Measurements from ENCODE around the gene OR2S2.
"Not testable (repeated sequence)": the region's sequence is repeated elsewhere in the genome, so short reads cannot be mapped to it uniquely, and the experiment has no call there.

Gene OR2S2

DNA sequence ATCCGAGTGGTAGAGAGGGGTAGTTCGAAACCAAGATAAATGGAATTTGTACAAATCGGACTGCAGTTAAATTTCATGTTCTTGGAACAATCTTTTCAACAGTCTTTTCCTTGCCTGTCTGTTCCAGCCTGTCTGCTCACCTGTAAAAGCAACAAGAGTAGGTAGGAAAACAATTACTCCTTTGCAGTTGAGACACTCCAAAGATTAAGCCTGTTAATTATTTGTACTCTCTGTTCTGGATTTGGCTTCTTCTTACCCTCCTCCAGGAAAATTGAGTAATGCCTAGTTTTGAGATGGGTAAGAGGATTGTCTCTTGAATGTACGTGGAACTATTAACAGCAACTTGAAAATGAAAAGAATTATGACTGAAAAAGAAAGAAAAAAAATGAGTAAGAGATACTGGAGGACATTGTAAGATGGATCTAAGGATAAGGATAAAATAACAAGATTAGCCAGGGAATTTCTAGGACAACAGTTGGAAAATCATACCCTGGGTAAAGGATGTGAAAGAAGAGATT is 24.3 kb downstream of the OR2S2 start:
- no peak for DNase-seq

DNA sequence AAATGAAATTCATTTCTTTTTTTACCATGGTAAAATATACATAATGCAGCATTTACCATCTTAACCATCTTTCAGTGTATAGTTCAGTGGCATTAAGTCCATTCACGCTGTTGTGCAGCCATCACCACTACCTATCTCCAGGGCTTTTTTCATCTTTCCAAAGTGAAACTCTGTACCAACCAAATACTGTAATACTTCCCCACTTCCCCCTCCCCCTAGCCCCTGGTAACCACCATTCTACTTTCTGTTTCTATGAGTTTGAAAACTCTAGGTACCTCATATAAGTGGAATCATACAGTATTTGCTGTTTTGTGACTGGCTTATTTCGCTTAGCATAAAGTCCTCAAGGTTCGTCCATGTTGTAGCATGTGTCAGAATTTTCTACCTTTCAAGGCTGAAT is 25.2 kb downstream of the OR2S2 start:
- DNase-seq, result no peak

DNA sequence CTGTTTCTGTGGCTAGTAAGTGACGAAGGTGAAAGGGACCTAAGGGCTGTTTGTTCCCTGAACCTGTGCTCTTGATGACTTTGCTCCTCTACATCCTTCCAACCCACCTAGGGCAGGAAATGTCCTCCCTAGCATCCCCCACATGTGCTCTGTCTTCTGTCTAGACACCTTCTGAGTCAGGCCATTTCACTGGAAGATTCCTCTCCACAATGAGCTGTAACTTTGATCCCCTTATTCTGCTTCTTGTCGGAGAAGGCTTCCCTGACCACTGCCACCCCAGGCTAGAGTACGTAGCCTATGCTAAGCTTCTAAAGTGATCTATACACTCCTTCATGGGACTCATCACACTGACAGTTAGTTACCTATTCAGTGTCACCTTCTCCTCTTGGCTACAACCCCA is 27.0 kb downstream of the OR2S2 start:
- DNase-seq, result no peak

DNA sequence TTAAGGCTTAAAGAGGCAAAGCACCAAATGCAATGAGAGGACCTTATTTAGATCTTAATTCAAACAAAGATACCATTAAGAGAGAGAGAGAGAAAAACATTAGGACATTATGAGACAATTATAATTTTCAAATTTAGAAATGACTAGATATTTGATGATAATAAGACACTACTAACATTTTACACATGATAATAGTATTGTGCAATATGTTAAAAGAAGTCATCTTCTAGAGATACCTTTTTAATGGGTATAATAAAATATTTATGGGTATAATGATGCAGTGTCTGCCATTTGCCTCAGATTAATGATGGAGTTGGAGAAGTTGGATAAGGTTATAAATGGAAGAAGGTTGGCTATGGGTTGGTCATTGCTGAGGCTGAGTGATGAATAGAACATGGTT is 27.4 kb downstream of the OR2S2 start:
- DNase-seq, result no peak

DNA sequence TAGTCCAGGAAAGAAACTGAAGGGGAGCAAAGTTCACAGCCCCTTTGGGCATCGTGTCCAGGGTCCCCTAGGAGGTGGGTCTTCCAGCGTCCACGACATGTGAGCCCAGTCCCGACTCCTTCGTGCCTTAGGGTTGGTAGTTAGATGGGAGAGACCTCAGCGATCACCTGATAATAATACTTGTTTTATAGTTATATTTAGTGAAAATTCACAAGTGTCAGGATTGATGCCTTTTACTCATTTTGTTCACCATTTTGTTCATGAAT is 28.6 kb downstream of the OR2S2 start:
- DNase-seq, result no peak

DNA sequence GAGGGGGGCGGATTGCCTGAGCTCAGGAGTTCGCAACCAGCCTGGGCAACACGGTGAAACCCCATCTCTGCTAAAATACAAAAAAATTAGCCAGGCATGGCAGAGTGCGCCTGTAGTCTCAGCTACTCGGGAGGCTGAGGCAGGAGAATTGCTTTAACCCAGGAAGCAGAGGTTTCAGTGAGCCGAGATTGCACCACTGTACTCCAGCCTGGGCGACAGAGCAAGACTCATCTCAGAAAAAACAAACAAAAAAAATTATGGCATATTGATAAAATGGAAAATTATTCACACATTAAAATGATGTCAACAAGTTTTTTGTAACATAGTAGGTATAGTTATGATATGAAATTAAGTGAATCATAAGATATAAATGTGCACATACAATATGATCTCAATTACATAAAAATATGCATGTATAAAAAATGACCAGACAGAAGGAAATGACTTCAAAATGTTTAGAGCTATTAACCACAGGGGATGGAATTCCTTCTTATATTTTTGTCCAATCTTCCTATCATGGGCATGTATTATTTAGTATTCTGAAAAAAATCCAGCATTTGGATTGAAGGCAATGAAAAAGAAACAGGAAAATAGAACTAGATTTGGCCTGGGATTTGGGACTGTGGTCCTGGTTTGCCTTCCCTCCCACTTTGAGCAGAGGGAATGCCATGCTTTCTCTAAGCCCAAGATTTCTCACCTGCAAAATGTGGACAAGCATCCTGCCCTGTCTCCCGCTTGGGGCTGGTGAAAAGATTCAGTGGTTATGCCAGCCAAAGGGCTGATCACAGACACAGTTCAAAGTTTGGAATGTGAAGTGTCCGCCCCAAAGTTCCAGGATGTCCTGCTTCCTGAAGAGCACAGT is 29.1 kb downstream of the OR2S2 start:
- no peak for DNase-seq

DNA sequence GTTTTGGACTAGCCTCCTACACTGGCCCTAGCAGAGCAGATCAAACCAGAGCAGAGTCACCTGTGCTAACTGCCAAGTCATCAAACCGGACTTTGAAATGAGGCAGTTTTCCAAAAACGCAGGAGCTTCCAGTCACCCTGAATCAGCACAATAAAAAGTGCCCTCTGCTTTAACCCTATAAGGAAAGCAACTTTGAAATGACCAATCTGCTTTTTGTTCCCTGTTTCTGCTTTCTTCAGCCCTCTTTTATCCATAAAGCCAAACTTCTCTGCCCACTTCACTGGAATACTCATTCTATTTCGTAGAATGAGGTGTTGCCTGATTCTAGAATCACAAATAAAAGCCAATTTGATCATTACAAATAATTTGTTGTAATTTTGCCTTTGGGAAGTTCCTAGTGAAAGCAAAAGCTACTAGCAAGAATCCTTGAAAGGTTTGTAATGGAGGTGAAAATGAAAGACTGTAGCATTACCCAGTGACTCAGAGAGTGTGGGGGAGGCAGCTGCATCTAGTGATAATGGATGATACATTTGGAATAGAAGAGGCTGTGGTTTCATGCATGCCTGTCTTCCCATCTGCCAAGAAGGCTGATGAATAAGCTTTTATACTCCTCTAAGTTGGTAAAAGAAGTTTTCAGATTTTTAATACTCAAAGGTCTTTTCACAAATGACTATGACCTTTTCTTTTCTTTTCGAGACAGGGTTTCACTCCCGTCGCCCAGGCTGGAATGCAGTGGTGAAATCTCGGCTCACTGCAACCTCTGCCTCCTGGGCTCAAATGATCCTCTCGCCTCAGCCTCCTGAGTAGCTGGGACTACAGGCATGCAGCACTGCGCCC is 33.8 kb downstream of the OR2S2 start:
- no peak for DNase-seq

DNA sequence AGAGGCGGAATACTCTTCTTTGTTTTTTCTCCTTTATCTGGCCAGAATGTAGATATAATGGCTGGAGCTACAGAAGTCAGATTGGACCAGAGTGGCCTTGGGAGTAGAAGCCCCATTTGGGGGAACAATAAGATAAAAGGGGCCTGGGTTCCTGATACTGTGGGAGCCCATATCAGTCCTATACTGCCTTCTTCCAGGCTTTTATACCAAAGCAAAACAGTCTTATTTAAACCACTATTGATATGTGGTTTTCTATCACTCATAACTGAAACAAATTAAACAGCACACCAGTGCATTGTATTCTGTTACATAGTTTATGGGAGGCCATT is 34.4 kb downstream of the OR2S2 start:
- DNase-seq, result no peak

DNA sequence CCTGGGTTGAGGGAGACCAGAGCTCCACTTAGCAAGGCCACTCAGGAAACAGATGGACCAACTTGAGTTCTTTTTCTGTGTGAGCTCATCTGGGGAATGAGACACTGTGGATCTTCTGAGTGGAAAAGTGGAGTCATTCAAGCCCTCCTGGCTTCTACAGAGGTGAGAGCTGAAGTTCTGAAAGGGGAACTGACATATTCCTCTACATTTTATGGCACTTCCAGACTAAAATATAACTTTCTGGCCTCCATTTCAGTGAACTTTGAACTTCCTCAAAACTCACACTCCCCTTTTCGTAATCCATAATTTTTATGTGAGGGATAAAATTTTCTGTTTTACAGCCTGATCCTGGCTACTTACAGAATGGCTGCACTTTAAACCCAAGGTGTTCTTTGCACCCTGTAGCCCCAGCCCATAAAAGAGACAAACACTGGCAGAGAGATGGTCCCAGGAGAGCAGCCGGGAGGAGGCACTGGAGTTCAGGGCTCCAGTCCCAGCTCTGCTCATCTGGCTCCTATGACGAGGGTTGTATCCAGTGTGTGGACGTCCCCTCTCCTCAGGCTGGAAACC is 37.8 kb downstream of the OR2S2 start:
- DNase-seq, result no peak

DNA sequence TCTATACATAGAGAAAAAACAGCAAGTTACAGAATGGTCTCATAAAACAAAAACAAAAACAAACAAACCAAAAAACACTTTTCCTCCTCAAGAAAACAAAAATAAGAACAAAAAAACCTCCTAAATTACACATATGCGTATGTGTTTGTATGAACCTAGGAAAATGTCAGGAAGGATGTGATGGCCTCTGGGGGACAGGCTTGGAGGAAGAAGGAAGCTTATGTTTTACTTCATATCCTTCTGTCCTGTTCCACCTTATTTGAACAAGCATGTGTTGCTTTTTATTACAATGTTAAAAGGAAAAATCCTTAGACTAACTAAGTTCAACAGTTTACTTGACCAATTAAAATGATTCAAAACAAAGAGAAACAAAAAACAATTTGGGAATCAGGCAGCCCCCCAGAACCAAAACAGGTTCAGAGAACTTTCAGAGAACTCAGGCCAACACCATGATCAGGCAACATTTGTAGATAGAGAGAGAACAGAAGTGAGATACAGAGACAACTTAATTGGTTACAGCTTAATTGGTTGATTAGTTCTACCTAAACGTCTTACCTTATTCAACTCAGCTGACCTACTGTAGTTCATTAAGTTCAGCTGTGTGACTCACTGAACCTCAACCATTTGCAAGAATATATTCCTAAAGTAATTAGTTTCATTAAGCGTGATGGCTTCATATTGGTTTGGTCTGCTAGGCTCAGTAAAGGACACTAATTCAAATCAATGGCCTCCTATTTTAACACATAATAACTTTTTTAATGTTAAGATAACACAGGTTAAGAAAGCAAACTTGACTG is 38.5 kb downstream of the OR2S2 start:
- no peak for DNase-seq

DNA sequence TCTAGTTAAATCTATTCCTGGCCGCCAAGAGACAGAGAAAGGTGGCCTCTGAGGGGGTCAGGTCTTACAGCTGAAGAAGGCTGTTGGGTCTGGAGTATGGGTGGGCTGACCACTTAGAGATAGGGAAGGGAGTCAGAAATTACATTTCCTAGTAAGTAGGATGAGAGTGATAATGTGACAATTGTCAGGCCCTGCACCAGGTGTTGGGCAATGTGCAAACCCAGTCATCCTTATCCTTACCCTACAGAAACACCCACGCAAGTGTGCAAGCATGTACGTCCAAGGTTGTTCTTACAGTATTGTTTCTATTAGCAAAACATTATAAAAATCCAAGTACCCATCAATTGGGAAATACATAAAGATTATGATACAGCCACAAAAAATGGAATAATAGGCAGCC is 39.2 kb downstream of the OR2S2 start:
- DNase-seq, result no peak

DNA sequence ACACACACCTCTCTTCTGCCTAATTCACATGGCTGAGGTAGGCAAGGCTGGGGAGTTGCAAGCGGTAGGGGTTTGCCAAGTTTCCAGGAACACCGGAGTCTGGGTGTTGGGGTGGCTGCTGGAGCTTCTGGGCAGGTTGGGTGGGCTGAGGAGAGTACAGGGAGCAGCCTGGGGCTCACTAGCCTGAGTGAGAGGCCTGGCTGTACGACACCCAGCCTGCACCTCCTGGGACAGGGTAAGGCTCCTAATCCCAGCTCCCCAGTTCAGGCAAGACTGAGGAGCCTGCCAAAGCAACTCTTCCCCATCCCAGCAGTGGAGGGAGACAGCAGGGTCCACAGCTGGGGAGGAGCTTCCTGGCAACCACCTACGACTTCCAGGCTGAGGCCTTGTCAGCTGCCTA is 40.7 kb downstream of the OR2S2 start:
- DNase-seq, result no peak

DNA sequence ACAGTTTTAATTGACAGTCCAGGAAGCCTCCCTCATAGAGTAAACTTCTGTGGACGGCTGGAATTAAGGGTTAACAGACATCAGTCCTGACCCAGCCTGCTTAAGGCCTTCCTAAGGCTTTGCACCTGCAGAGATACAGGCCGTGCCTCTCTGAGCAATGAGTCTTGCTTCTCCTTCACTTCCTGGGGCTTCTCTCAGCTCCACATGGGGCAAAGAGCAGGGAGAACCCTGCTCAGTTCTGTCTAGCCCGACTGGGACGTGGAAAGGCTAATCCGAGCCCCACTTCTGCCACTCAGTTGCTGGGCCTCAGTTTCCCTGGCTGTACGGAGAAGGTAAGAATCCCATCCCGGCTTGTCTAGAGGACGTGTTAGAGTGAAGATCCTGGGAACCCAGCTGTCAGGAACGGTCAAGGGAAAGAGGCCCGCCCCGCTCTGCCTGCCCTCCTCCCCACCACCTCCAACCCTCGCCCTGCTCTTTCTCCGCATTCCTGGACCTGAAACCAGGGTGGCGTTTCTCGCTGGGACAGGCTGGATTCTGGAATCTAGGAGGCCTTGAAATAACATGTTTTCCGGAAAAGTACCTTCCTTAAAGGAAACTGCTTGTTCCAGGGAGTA is 42.2 kb downstream of the OR2S2 start:
- no peak for DNase-seq

DNA sequence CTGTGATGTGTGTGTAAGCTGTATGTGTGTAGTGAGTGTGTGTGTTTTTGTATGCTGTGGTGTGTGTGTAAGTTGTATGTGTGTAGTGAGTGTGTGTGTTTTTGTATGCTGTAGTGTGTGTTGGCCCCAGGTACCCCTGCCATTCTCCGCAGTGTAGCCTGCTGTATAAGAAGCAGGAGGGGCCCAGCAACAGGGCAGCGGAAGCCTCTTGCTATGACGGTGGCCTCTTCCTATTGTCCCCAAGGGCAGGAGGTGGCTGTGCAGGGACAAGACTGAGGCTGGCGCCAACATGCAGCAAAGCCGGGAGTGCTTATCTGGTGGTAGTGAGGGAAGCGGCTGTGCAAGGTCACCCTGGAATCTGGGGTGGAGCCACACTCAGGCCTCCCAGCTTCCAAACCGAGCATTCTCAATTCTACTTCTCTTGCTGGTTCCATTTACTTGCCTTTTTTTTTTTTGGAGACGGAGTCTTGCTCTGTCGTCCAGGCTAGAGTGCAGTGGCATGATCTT is 43.6 kb downstream of the OR2S2 start:
- DNase-seq, result peak; percentile 75

DNA sequence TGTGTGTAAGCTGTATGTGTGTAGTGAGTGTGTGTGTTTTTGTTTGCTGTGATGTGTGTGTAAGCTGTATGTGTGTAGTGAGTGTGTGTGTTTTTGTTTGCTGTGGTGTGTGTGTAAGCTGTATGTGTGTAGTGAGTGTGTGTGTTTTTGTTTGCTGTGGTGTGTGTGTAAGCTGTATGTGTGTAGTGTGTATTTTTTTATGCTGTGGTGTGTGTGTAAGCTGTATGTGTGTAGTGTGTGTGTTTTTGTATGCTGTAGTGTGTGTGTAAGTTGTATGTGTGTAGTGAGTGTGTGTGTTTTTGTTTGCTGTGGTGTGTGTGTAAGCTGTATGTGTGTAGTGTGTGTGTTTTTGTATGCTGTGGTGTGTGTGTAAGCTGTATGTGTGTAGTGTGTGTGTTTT is 44.5 kb downstream of the OR2S2 start:
- not testable (repeated sequence) for DNase-seq

DNA sequence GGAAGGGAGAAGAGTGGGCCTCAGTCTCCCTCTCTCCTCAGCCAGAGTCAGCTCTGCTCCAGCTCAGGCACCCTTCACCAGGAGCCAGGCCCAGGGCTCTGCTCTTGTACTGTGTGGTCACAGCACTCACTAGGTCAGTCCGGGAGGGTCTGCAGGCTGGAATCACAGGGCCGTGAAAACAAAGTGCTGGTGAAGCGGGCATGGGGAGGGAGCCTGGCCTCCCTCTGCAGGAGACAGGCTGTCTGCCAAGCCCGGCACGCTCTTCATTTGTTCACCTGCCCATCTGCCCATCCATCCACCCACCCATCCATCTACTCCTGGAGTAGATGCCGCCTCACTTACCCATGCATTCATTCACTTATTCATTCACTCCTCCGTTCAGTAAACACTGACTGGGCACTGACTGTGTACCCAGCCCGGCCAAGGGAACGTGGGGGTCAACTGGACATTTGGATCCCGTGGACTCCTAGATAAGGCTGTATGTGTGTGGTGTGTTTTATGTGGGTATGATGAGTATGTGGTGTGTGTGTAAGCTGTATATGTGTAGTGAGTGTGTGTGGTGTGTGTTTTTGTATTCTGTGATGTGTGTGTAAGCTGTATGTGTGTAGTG is 45.1 kb downstream of the OR2S2 start:
- peak; percentile 30 for DNase-seq

DNA sequence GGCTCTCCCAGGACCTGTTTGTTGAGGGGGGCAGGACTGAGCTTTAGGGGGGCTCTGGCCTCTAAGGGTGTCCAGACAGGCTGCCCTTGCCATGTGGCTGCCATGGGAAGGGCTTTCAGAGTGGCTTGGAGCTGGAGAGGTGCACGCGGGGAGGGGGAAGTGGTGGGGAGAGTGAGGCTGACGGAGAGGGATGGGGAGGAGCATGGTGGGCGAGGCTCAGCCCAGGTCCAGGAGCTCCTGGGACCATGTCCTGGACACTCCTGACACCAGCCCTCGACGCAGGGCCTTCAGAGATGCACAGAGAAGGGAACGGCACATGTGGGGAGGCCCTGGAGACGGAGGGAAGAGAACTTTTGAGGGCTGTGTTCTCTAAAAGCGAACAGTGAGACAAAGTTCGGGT is 46.3 kb downstream of the OR2S2 start:
- no peak for DNase-seq

DNA sequence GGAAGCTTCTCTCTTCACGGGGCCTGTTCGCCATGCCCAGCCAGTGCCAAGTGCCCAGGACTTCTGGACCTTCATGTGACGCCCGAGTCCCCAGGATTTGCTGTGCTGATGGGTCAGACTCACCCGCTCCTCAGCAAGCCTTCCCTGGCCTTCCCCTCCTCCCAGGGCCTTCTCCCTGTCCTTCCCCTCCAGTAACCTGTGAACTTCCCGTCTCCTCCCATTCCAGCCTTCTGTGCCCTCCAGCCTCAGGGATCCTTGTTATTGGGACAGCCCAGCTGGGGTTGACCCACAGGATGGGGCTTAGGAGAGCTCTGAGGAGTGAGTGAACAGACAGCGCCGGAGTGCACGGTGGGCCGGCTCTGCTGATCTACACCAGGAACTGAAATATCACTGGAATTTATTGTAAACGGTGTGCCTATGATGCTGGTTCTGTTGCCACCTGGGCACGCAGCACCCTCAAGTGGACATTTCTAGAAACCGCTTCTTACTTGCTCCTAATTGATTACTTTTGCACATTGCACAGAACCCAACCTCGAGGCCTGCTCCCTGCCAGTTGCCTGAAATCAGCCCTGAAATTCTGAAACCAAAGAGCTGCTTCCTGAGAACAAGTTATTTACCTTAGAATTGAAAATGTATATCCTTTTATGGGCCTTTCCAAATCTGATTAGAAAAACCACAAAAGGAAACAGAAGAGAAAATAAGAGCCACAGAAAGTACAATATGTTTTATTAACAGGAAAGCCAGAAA is 47.2 kb downstream of the OR2S2 start:
- DNase-seq, result no peak

DNA sequence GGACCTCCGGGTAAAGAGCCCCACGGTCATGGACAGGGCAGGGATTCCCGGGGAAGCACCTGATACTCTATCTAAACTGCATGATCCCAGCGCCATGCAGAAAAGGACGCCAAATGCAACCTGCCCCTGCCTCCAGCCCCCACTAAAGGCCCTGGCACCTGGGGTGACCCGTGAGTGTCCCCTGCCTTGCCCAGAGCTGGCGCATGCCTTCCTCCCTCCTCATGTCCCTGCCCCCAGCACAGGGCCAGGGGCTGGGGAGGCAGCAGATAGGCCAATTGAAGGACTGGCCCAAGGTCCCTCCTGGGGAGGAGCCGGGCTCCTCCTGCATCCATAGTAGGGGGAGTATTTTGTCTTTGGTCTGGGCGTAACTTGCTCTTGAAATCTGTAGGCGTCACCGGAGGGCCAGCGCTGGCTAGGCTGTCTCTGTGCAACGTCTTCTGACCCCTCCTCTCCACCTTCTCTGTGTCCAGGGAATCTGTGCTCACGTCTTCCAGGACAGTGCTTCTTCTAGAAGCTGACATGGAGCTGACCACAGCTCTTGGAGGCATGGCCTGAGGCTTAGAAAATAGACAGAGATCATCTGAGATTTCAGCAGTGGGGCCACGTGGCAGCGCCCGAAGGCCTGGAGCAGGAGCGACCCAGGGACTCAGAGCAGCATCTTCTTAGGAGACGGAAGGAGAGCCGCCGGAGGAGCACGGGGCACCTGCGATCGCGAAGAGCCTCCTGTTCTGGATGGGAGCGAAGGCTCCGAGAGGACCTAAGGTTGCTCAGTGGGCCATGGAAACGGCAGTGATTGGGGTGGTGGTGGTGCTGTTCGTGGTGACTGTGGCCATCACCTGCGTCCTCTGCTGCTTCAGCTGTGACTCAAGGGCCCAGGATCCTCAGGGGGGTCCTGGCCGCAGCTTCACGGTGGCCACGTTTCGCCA is 48.0 kb downstream of the OR2S2 start:
- no peak for DNase-seq

DNA sequence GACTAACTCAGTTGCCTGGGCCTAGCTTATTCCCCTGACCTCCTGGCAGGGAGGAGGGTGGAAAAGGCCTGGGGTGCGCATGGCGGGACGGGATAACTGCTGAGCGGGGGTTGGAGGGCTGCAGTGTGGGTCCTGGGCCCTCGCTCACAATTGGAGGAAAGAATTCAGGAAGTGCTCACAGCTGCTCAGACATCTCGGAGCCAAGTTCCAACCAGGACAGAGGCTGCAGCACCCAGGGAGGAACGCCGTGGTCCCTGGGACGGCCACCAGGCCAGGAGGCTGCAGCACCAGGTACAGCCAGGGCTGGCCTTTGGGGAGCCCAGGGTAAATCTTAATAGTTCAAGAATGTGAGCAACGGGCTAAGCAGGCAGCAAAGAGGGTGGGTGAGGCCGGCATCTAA is 48.7 kb downstream of the OR2S2 start, which contains the start of gene SPAAR:
TSS of gene SPAAR (plus strand) at position 217 of the 400 bp plus-strand sequence. CDS start 974 bp downstream, outside the sequence.
- DNase-seq, result no peak
